Right lobe of liver (tissue), 6 donors: ENCODE measurements around the gene MFSD11. TPM values are rescaled to one million over a fixed set of nuclear protein-coding genes. Genes with fewer than 3 reads are reported as not detected.
A peak's percentile ranks its signal among the peaks of the same experiment; 100 is the strongest.

Experiments
- ATAC-seq, 4 donors: fragments of 200-7000 bp; cut with Tn5 transposase; one replicate each; pipeline ENCODE4 v1.9.1; 2020; ENCODE audit warnings: mild to moderate bottlenecking in 4 of 4, moderate library complexity in 4 of 4
- DNase-seq, 3 donors: peaks; one replicate each; pipeline ENCODE4 v3.0.0-alpha.2; 2020
- H3K27ac ChIP-seq, 3 donors: fragments of 200-600 bp; one replicate each; pipeline ENCODE4 v1.8.0; 2022
- H3K27me3 ChIP-seq, 2 donors: fragments of 200-600 bp; one replicate each; pipeline ENCODE4 v1.8.0; 2022
- H3K36me3 ChIP-seq, 4 donors: fragments of 200-600 bp; sonication (generic) in 1 of 4; one replicate each; pipeline versions ENCODE4 v1.5.1 to v1.8.0; 2017 to 2022; ENCODE audit warnings: control low read depth in 1 of 4
- H3K4me1 ChIP-seq, 4 donors: fragments of 200-600 bp; sonication (generic) in 1 of 4; one replicate each; pipeline versions ENCODE4 v1.5.1 to v1.8.0; 2017 to 2022; ENCODE audit warnings: control low read depth in 1 of 4
- H3K4me3 ChIP-seq, 3 donors: fragments of 200-600 bp; one replicate each; pipeline ENCODE4 v1.8.0; 2022
- H3K9me3 ChIP-seq, 4 donors: fragments of 200-600 bp; sonication (generic) in 1 of 4; one replicate each; pipeline versions ENCODE4 v1.5.1 to v1.8.0; 2017 to 2022; ENCODE audit warnings: control low read depth in 1 of 4
- CTCF ChIP-seq, 4 donors: fragments of 200-600 bp in 3 of 4; fragments of 450-650 bp in 1 of 4; IDR thresholded peaks; one replicate each; pipeline versions ENCODE4 v1.5.1 to v1.8.0; 2016 to 2022; ENCODE audit warnings: antibody characterized with exemption in 4 of 4, mild to moderate bottlenecking in 2 of 4
- POLR2A ChIP-seq: fragments of 450-650 bp; IDR thresholded peaks from one replicate; pipeline ENCODE4 v1.6.1; 2017; ENCODE audit warnings: antibody characterized with exemption, mild to moderate bottlenecking
- WGBS: methylation state at CpG from one replicate; pipeline ENCODE4 v1.1.6; 2018; ENCODE audit warnings: low coverage, low lambda C conversion rate; ENCODE audit not compliant: insufficient coverage; ENCODE audit errors: missing lambda C conversion rate; 5-methylcytosine and 5-hydroxymethylcytosine counted together
- intact Hi-C, 2 donors: fragments of 100-400 bp; cut with DNase I; formaldehyde crosslinking; loops; one replicate each; pipeline versions ENCODE4 v1.11.2 to v1.14.1; 2022
- total RNA-seq, 6 experiments: library from RNA; depleted of rRNA in 2 of 6; stranded (reverse); fragments of >200 nt in 2 of 6; fragmentation: NEBNext Ultra II Directional in 3 of 6; extraction: Animal tissue kit (Norgen Biotek cat#: 25700) in 3 of 6; gene quantifications; one replicate each; pipeline versions ENCODE4 v1.1.0 to v1.2.4, GENCODE V29; 2016 to 2023
- donor health status: DM: no; HTN: yes; CAD: no.
- donor health status: DM: no; HTN: no; CAD: no.
- donor health status: DM: no; HTN: no; CAD: no.
- donor health status: DM: no; HTN: yes; CAD: no.
- donor health status: DM: no; HTN: yes; CAD: no.

The MFSD11 gene
- total RNA-seq, 6 experiments from 2014 or later = 8.5 to 16.3 (median 15.3) TPM

GRCh38 chr17:76700270-76700616 lies 37.7 kb upstream of the MFSD11 start:
- intact Hi-C loops = no loop called here
- ATAC-seq (peak; percentile 19 to 45 (median 28)), DNase-seq (no peak)
- no peaks in the 10 kb centered on the region for H3K9me3 ChIP-seq
- no peak overlapping the region for H3K4me3 ChIP-seq
- no peaks in the 10 kb centered on the region for H3K36me3 ChIP-seq
- peak overlapping the region in 2 of 3 donors; percentile 51 to 81 for H3K27ac ChIP-seq
- H3K4me1 ChIP-seq = no peaks in the 10 kb centered on the region
- H3K27me3 ChIP-seq = no peaks in the 10 kb centered on the region
- no peak for TF ChIP-seq CTCF (IDR thresholded peaks at IDR 0.05)
- TF ChIP-seq POLR2A = no peak
- 74% methylated on average over 5 of the region's 8 CpGs for WGBS

GRCh38 chr17:76700617-76701470 lies 37.1 kb upstream of the MFSD11 start:
- Histone ChIP-seq H3K4me1 (no peaks in the 10 kb centered on the region), H3K4me3 (no peak overlapping the region), H3K36me3 (no peaks in the 10 kb centered on the region), H3K27me3 (no peaks in the 10 kb centered on the region), H3K27ac (peak overlapping the region; percentile 26 to 81 (median 51)), H3K9me3 (no peaks in the 10 kb centered on the region)
- ATAC-seq = peak; percentile 55 to 70 (median 68)
- intact Hi-C loops = no loop called here
- no peak for DNase-seq
- no peak for TF ChIP-seq POLR2A
- TF ChIP-seq CTCF (IDR thresholded peaks at IDR 0.05) = no peak
- WGBS = 49% methylated on average over 19 of the region's 33 CpGs

GRCh38 chr17:76701471-76701967 lies 36.4 kb upstream of the MFSD11 start:
- WGBS = 42% methylated on average over 6 of the region's 11 CpGs
- no peak for TF ChIP-seq CTCF (IDR thresholded peaks at IDR 0.05)
- ATAC-seq (no peak), DNase-seq (no peak)
- H3K4me3 ChIP-seq = no peak overlapping the region
- H3K27ac ChIP-seq = peak overlapping the region in 2 of 3 donors; percentile 26 to 38
- intact Hi-C loops = no loop called here
- no peaks in the 10 kb centered on the region for H3K36me3 ChIP-seq
- H3K4me1 ChIP-seq = no peaks in the 10 kb centered on the region
- no peaks in the 10 kb centered on the region for H3K27me3 ChIP-seq
- no peaks in the 10 kb centered on the region for H3K9me3 ChIP-seq

- Histone ChIP-seq H3K4me3 (no peak overlapping the region), H3K4me1 (no peaks in the 10 kb centered on the region), H3K27me3 (no peaks in the 10 kb centered on the region), H3K9me3 (no peaks in the 10 kb centered on the region), H3K36me3 (no peaks in the 10 kb centered on the region), H3K27ac (no peak overlapping the region)
- intact Hi-C loops = no loop called here
- no peak for ATAC-seq
- DNase-seq = no peak
- TF ChIP-seq CTCF (IDR thresholded peaks at IDR 0.05) (no peak), POLR2A (no peak)
- 30% methylated on average over 2 of the region's 2 CpGs for WGBS
Observed at GRCh38 chr17:76702076-76702475, 35.8 kb upstream of the MFSD11 start.
